LNCAP (cell line): ENCODE results near the gene TARS1.

ENCODE experiments used
- TF ChIP-seq, protein P1 (sequence below): fragments of 450-650 bp; IDR thresholded peaks from 2 replicates; pipeline ENCODE4 v1.5.1; 2017; ENCODE audit warnings: mild to moderate bottlenecking

The TARS1 gene

GRCh38 chr5:33490071-33490665 lies 49.4 kb downstream of the TARS1 start:
- TF ChIP-seq, protein P1, sequence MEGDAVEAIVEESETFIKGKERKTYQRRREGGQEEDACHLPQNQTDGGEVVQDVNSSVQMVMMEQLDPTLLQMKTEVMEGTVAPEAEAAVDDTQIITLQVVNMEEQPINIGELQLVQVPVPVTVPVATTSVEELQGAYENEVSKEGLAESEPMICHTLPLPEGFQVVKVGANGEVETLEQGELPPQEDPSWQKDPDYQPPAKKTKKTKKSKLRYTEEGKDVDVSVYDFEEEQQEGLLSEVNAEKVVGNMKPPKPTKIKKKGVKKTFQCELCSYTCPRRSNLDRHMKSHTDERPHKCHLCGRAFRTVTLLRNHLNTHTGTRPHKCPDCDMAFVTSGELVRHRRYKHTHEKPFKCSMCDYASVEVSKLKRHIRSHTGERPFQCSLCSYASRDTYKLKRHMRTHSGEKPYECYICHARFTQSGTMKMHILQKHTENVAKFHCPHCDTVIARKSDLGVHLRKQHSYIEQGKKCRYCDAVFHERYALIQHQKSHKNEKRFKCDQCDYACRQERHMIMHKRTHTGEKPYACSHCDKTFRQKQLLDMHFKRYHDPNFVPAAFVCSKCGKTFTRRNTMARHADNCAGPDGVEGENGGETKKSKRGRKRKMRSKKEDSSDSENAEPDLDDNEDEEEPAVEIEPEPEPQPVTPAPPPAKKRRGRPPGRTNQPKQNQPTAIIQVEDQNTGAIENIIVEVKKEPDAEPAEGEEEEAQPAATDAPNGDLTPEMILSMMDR: no peak

- TF ChIP-seq, protein P1: no peak
These were observed 51.2 kb downstream of the TARS1 start for GRCh38 chr5:33491941-33492340.

- TF ChIP-seq, protein P1: no peak
These were observed 53.7 kb downstream of the TARS1 start for GRCh38 chr5:33494466-33494865.

- TF ChIP-seq, protein P1: no peak
These were observed 60.5 kb downstream of the TARS1 start for GRCh38 chr5:33501260-33501659.

DNA sequence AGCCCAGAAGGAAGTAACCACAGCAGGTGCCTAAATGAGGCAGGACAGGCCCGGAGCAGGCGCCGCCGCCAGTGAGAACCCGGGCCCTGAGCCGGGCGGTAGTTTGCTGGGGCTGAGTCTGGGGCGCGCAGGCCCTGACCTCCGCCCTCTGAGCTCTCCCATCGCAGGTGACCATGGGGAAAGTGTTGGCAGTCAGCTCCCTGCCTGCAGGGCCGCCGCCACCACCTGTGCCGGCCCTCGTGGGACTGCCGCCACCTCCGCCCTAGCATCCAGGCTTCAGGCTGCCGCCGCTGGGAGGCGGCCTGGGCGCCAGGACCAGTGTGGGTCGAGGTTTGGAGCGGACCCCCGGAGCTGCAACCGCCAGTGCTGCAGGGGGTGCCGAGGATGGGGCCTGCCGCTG lies 61.1 kb downstream of the TARS1 start:
- TF ChIP-seq, protein P1: no peak

DNA sequence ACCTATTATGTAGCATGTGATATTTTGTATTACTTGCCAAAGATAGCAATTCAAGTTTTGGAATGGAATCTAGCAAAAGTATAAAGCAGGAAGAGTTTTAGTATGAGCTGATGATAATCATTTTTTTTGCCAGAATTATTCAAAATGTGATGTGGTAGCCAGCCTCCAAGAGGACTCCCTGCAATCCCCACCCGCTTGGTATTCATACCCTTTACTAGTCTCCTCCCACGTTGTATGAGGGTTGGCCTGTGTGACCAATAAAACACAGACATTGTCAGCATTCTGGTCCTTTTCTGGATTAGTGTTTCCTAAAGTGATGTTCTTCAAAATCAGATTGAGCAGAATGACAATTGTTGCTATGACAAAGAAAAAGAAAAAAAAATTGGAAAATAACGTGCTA lies 63.8 kb downstream of the TARS1 start:
- TF ChIP-seq, protein P1: no peak

DNA sequence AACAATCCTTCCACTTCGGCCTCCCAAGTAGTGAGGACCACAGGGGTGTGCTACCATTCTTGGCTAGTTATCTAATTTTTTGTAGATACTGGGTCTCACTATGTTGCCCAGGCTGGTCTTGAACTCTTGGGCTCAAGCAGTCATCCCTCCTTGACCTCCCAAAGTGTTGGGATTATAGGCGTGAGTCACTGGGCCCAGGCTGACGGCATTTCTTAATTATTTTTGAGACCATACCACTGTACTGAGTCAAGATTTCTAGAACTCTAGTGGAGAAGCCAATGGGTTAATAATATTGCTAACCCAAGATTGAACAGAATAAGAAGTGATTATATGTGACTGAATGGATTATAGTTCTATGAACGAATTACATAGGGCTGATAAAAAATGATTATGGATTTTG lies 66.7 kb downstream of the TARS1 start:
- TF ChIP-seq, protein P1: no peak

- TF ChIP-seq, protein P1: no peak
These were observed 68.3 kb downstream of the TARS1 start for GRCh38 chr5:33509036-33509435.
